GM20431 (cell line): ENCODE measurements around the gene ABCB9.

Source experiments
- in situ Hi-C: fragments of 300-500 bp; cut with MseI, MboI; formaldehyde crosslinking; loops from one replicate; pipeline ENCODE4 v1.15.0; 2020; ENCODE audit warnings: low sequenced_read_pairs; ENCODE audit not compliant: unreplicated experiment

The ABCB9 gene

DNA sequence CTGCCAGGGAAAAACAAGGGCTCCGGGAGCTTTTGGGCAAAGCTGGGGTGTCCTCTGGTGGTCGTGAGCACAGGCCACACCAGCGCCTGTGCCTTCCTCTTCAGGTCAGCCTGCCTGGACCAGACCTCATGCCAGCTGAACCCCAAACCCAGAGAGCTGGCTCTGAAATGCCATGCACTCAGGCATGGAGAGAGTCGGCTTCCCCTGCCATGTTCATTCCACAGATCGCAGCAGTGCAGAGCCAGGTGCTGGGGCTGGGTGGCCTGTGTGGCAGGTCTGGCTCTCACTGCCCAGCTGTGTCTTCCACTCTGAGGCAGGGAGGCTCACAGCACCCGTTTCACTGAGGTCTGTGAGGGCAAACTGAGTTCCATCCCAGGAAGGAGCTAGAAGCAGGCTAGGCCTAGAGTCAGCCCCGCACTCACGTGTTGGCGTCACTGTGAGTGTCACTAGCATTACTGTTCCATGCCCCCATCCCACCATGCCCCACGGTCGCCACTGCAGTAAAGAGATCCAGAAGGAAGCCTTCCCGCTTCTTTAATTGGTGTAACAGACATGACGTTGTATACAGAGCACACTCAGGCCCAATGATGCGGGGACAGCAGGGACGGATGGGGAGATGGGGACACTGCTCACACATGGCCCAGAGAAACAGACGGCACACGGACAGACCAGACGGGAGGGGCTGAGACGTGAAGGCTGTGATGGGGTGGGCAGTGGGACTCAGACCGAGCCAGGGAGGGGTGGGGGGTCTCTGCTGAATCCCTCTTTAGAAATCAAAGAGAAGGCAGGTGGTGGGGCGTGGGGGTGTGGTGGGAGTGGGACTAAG lies 16.9 kb upstream of the ABCB9 start:
- in situ Hi-C loops = no loop called here

DNA sequence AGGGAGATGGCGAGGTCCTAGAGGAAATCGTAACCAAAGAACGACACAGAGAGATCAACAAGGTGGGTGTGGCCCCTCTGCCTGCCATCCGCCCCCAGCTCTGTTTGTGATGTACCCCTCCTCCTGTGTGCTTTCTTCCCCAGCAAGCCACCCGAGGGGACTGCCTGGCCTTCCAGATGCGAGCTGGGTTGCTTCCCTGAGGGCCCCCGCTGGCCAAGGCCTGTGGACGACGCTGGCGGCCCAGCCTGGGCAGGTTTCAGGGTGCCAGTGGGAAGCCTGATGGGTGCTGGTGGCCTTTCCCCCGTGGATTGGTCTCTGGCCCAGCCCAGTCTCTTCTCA lies 16.2 kb upstream of the ABCB9 start:
- in situ Hi-C loops = no loop called here

DNA sequence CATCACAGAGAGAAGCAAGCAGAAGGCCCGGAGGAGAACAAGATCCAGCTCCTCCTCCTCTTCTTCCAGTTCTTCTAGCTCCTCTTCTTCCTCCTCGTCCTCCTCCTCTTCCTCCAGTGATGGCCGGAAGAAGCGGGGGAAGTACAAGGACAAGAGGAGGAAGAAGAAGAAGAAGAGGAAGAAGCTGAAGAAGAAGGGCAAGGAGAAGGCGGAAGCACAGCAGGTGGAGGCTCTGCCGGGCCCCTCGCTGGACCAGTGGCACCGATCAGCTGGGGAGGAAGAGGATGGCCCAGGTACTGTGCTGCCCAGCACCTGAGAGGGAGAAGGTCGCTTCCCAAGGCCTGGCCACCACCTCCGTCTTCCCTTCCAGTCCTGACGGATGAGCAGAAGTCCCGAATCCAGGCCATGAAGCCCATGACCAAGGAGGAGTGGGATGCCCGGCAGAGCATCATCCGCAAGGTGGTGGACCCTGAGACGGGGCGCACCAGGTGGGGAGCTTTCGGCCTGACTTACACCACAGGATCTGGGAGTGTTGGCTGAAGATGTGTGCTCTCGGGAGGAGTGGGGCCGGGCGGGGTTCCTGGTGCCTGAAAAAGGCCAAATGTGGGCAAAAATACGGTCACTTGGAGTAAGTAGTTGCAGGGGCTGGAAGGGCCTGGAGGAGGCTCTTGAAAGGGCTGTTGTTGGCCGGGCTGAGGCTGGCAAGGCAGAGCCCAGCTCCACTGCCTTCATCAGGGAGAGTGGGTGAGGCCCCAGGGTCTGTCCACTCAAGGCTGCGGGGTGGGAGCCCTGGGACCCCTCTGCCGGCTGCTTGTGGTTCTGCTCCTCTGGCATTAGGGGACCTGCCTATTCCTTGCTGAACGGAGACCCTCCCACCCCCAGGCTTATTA lies 15.6 kb upstream of the ABCB9 start:
- in situ Hi-C loops = no loop called here

DNA sequence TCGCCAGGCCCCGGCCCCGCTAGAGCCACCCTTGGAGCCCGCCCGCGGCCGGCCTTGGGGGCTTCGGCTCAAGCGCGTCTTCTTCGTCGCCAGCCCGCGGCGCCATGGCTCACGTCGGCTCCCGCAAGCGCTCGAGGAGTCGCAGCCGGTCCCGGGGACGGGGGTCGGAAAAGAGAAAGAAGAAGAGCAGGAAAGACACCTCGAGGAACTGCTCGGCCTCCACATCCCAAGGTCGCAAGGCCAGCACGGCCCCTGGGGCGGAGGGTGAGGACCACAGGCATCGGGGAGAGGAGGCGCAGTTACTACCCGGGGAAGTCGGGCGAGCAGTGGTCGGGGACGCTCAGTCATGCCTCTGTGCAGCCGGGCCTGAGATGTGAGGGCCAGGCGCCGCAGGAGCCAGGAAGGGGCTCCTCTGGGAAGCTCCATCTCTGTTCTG lies 14.8 kb upstream of the ABCB9 start:
- in situ Hi-C loops = no loop called here

DNA sequence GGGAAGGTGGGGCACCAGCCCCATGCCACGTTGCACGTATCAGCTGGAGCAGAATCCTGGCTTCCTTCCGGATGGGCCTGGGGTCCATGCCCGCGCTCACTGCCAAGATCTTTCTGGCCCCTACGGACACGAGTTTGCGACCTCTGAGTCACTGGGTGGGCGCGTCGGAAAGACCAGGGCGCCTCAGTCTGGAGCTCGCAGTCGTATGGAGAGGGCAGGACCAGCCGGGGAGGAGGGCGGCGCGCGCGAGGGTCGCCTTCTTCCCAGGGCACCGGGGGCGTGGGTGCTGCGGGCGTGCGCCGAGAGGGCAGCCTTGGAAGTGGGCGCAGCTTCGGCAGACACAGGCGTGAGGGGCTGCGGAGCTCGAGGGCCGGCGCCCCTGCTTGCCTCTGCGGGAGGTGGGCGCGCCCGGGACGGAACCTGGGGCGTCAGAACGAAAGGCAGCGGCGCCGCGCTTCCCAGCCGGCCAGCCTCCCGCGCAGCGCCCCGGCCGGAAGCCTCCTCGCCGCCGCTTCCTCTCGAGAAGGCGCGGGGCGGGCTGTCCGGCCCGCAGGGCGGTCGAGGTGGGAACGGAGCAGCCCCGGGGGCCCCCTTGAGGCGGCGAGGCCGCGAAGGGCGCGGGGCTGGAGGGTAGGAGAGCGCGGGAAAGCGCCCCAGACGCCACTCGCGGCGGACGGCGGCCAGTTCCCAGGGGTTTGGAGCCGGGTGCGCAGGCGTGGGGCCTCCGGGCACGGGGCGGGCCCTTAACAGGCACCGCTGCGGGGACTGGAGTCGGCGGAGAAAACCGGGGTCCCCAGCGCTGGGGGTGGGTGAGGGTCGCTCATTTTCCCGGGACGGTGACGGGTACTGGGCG lies 14.1 kb upstream of the ABCB9 start, which contains the start of gene ARL6IP4:
TSS of gene ARL6IP4 (plus strand) at position 499 of the 853 bp plus-strand sequence. CDS start 459 bp downstream, outside the sequence.
- in situ Hi-C loops = no loop called here

DNA sequence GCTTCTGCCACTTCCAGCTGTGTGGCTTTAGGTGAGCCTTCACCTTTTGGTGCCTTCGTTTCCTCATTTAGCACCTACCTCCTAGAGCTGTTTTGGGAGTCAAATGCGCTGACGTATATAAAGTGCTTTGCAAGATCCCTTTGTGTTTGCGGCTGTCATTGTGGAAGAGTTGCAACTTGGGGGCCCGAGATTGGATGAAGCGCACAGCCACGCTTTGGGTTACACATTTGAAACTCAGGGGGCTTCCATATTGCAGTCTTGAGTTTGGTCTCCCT lies 13.6 kb upstream of the ABCB9 start:
- in situ Hi-C loops = no loop called here

DNA sequence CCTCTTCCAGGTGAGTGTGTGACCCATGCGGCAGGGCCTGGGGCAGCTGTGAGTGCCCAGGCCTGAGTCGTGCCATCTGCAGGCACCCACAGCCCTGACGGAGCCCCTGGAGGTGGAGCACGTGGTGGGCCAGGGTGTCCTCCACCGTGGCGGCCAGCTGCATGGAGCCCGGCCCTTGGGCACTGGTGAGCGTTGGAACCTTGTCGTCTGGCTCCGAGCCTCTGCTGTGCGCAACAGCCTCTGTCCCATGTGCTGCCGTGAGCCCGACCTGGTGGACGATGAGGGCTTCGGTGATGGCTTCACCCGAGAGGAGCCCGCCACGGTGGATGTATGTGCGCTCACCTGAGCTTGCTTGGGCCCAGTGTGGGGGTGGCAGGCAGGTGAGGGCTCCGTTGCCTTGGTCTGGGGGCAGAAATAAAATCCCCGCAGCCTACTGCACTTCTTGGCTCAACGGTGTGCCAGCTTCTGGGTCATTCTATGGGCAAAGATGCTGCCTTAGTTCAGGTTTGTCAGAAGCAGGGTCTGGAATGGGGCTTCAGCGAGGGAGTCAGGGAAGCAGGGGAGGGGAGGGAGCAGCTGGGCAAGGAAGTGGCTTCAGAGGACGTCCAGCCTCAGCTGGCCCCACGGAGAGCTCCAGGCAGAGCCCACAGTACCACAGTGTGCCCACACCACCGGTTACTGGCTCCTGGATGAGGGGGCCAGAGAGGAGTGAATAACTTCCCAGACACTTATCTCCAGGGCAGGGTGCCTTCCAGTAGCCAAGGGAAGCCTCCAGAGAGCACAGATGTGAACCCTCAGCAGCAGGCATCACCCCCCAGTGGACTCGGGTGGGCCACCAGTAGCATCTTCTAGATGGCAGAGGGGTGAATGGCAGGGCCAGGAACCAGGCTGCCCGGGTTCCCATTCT lies 13.0 kb upstream of the ABCB9 start:
- in situ Hi-C loops = no loop called here

DNA sequence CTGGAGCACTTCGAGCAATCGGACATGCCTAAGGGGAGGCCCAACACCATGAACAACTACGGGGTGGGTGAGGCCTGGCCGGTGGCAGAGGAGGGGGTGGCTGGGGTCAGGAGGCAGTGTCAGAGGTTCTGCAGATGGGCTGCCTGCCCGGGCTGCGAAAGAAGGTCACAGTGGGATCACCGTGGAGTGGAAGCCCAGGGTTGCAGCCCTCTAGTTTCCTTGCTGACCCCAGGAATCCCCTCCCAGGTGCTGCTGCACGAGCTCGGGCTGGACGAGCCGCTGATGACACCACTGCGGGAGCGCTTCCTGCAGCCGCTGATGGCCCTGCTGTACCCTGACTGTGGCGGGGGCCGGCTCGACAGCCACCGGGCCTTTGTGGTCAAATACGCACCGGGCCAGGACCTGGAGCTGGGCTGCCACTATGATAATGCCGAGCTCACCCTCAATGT lies 12.3 kb upstream of the ABCB9 start:
- in situ Hi-C loops = no loop called here

DNA sequence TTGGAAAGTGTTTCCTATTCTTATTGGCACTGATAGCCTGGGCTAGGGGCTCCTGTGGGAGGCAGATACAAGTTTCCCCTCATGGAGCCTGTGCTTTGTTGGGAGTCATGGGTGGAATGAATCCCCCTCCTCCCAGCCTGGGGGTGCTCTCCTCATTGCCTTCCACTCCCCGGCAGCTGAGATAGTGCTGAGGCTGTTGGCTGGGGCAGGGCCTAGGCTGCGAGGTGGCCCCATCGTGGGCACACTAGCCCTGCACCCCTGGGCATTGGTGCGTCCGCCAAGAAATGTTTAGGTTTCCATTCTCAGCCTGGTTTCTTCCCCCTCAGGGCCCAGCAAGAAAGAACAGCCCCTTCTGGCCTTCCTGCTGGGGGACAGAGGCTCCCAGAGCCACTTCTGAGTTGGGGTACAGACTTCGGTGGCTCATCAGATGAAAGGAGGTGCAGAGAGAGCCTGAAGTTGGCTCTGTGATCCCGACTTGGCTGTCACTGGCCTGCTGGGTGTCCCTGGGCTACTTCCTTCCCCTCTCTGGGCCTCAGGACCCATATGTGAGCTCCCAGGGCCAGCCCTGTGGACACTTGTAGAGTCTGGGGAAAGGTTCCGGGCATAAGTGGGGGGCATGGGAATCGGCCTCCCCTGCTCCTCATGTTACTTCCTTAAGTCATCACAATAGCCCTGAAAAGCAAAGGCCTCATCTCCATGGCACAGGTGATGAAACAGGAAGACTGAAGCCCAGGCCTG lies 11.6 kb upstream of the ABCB9 start:
- in situ Hi-C loops = no loop called here

DNA sequence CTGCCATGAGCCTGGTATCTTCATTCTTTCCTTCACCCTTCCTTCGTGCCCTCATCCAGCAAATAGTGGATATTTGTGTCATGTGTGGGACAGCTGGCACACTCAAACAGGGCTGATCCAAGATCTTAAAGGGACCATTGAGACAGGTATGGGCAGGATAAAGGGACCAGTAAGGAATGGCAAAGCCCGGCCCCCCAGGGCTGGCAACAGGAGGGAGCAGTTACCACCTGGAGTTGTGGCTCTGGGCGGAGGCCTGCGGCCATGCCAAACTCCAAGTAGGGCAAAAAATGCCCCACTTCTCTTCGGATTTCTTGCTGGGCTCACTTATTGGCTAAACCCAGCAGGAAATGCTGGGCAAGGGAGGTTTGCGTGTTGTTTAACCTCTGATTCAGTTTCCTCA lies 10.9 kb upstream of the ABCB9 start:
- in situ Hi-C loops = no loop called here

DNA sequence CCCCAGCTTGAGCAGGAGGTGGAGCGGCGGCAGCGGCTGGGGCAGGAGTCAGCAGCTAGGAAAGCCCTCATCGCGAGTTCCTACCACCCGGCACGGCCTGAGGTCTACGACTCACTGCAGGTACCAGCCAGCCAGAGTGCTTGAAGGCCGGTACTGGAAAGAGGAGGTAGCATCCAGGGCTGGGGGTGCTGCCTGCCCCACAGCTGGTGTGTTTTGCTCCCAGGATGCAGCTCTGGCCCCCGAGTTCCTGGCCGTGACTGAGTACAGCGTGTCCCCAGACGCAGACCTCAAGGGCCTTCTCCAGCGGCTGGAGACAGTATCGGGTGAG lies 10.3 kb upstream of the ABCB9 start:
- in situ Hi-C loops = no loop called here

DNA sequence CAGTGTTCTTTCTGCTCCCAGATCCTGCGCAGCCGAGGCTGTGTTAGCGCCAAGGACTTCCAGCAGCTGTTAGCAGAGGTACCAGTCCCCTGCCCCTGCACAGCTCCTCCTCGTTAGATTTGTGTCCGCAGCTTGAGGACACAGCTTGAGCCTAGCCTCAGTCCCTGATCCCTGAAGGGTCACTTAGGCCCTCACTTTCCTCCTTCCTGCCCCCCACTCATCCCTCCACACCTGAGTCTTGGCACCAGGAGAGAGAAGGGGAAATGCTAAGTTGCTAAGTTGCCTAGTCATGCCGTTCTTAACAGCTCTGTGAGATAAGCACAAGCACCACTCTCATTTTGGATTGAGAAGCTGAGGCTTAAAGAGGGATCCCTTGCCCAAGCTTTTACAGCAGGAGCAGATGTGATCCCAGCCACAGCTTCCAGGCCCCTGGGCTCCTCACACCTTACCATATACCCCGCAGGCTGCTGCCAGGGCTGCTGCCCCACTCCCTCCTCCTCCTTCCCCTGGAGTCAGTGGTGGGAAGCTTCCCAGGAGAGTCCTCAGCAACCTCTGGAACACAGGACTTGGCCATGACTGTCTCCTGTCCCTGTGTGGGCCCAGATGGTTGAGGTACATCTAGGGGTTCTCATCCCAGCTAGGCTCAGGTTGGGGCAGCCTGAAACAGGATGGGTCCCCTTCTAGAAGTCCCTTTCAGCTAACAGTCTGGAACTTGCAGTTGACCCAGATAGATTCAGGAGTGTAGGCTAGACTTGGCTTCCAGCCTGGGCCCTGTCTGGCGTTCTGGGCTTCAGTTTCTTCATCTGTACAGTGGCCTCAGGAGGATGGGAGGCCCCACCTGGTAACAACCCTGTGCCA lies 9.8 kb upstream of the ABCB9 start:
- in situ Hi-C loops = no loop called here

DNA sequence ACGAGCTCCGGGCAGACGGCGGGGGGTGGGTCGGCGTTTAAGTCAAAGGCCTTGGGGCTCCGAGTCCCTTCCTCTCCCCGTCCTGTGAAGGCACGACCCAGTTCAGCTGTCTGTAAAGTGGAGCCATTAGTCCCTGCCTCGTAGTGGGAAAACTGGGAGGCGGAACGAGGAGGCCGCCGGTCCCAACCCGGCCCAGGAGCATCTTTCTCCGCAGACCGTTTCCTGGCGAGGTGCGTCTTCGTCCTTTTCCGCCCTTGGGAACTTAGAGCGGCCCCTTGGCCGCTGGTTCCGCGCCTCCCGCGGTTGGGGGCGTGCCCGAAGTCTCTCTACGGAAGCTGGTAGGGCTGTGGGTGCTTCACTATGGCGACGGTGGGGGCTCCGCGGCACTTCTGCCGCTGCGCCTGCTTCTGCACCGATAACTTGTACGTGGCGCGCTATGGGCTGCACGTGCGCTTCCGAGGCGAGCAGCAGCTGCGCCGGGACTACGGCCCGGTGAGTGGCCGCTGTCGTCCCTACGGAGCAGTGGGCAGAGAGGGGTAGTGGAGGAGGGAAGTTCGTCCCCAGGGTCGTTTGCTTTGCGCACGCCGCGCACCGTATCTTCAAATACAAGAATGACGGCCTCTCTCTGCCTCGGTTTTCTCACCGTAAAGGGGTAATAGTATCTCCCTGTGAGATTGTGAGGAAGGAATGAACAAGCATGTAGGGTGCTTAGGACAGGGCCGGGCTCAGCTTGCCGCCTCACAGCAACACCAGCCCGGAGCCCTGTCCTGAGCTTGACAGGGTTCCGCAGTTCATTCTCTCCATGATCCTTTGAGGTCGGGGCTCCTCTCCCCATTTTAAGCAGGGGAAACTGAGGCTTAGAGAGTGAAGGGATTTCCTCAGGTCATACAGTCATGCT lies 8.9 kb upstream of the ABCB9 start, which contains the start of gene OGFOD2:
TSS of gene OGFOD2 (plus strand) at position 353 of the 898 bp plus-strand sequence. CDS start at position 361, 8 bp downstream.
- in situ Hi-C loops = loop anchor here (25.0 kb wide), 1 partner anchor 188 kb away; no protein-coding TSS in a partner anchor

DNA sequence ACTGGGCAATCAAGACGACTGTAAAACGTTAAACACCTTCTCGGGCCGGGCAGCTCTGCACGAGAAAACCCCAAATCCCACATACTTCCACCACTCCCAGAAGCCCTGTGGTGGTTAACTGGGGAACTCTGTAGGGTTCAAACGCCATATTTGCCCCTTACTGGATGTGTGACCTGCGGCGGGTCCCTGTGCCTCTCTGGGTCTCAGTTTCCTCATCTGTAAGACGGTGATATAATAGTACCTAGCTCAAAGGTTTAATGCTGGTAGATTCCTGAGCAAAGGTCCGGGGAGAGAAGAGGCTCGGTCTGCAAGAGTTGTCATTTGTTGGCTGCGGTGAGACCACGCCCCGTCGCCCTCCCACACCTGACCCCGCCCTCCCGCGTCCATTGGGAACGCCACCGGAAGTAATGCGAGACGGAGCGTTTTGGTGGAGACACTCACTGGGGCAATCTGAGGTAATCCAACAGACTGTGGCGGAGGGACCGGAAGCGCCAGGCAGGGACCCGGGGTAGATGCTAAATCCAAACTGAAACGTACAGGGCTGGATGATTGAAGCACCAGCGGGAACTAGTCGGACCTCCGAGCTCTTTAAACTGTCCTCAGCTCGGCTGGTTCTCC lies 8.1 kb upstream of the ABCB9 start:
- in situ Hi-C loops = loop anchor here (25.0 kb wide), 1 partner anchor 187 kb away; no protein-coding TSS in a partner anchor

DNA sequence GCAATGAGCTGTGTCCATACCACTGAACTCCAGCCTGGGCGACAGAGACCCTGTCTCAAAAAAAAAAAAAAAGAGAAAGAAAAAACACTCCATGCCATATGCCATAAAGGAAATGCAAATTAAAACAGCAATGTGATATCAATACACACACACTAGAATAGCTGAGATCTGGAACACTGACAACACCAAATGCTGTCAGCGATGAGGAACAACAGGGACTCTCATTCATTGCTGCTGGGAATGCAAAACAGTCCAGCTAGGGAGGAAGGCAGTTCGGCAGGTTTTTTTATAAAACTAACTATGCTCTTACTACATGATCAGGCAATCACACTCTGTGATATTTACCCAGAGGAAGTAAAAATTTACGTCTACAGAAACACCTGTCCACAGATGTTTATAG lies 3.4 kb upstream of the ABCB9 start:
- in situ Hi-C loops = loop anchor here (25.0 kb wide), 1 partner anchor 182 kb away; no protein-coding TSS in a partner anchor

DNA sequence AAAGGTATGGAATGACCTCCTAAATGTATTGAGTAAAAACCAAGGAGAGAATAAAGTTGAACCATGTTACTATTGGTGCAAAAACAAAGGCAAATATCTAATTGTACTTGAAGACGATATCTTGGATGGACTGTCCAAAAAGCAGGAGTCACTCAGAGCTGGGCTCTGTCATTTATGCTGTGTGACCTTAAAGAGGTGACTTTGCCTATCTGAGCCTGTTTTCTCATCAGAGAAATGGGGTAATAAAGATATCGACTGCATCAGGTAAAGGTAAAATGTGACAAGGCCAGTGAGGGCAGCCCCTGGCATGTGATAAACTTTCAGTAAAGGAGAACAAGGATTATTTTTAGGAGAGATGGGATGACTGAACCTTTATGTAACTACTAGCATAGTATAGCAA lies 1.8 kb upstream of the ABCB9 start:
- in situ Hi-C loops = loop anchor here (25.0 kb wide), 1 partner anchor 181 kb away; no protein-coding TSS in a partner anchor
